Ovary (tissue), 9 donors: Measurements from ENCODE around the gene KRTAP12-3. TPM values are rescaled to one million over a fixed set of nuclear protein-coding genes. Genes with fewer than 3 reads are reported as not detected.
"Not testable (repeated sequence)": the region's sequence is repeated elsewhere in the genome, so short reads cannot be mapped to it uniquely, and the experiment has no call there.

Experiments used
- DNase-seq, 5 donors: peaks; one replicate each; pipeline ENCODE4 v3.0.0-alpha.2; 2019 to 2020
- H3K27ac ChIP-seq, 2 donors: fragments of 200-600 bp; one replicate each; pipeline versions ENCODE4 v1.5.1 to v1.8.0; 2019 to 2022
- H3K27me3 ChIP-seq: fragments of 200-600 bp; one replicate; pipeline ENCODE4 v1.8.0; 2022
- H3K36me3 ChIP-seq: fragments of 200-600 bp; sonication (generic); one replicate; pipeline ENCODE4 v1.5.1; 2019
- H3K4me1 ChIP-seq: one replicate; pipeline ENCODE4 v1.8.1; 2013; ENCODE audit warnings: mild to moderate bottlenecking, moderate library complexity; ENCODE audit not compliant: insufficient read depth
- H3K4me3 ChIP-seq: fragments of 200-600 bp; sonication (generic); one replicate; pipeline ENCODE4 v1.5.1; 2017
- H3K9me3 ChIP-seq, 2 donors: fragments of 200-600 bp in 1 of 2; sonication (generic) in 1 of 2; one replicate each; pipeline versions ENCODE4 v1.5.1 to v1.8.1; 2013 to 2019; ENCODE audit warnings: mild to moderate bottlenecking in 1 of 2, moderate library complexity in 1 of 2
- EP300 ChIP-seq: sonication (generic); formaldehyde crosslinking; IDR thresholded peaks from one replicate; pipeline ENCODE4 v1.6.1; 2017; ENCODE audit warnings: antibody characterized with exemption
- POLR2A ChIP-seq: fragments of 450-650 bp; IDR thresholded peaks from one replicate; pipeline ENCODE4 v1.6.1; 2017; ENCODE audit warnings: antibody characterized with exemption, mild to moderate bottlenecking, moderate library complexity
- WGBS, 3 donors: extraction: QIAGEN DNeasy Blood & Tissue Kit in 1 of 3; methylation state at CpG; one replicate each; pipeline versions ENCODE4 v1.1.5 to v1.1.7; 2013 to 2017; 5-methylcytosine and 5-hydroxymethylcytosine counted together
- intact Hi-C, 4 donors: fragments of 100-400 bp; cut with DNase I; formaldehyde crosslinking; loops; one replicate each; pipeline versions ENCODE4 v1.11.0 to v1.15.1; 2022 to 2023
- polyA plus RNA-seq, 2 donors: library from polyadenylated mRNA; stranded (reverse); fragments of 200-250 nt in 1 of 2; fragments of 350-450 nt in 1 of 2; fragmentation: Illumina TruSeq in 1 of 2; extraction: RNeasy Lipid Tissue Mini Kit (QIAGEN cat#74804) in 1 of 2; gene quantifications; one replicate each; pipeline ENCODE4 v1.2.3, GENCODE V29; 2013 to 2014
- total RNA-seq, 7 donors: library from RNA; depleted of rRNA in 2 of 7; stranded (reverse); fragments of >200 nt in 2 of 7; fragmentation: NEBNext Ultra II Directional in 3 of 7; extraction: Animal tissue kit (Norgen Biotek cat#: 25700) in 3 of 7; gene quantifications; one replicate each; pipeline versions ENCODE4 v1.1.0 to v1.2.4, GENCODE V29; 2016 to 2023
- TF ChIP-seq, protein P1 (sequence below), 3 donors: fragments of 450-650 bp in 2 of 3; fragments of 200-600 bp in 1 of 3; IDR thresholded peaks; one replicate each; pipeline versions ENCODE4 v1.5.1 to v1.8.0; 2016 to 2022; ENCODE audit warnings: antibody characterized with exemption in 3 of 3, mild to moderate bottlenecking in 1 of 3
- donor health status: DM: no; HTN: no; CAD: no; lungs with moderate emphysema.
- donor health status: DM: no; HTN: no; CAD: no.
- donor health status: Bipolar disorder and iron deficiency.
- donor health status: DM: yes; HTN: yes; CAD: no.
- donor health status: DM: no; HTN: no; CAD: no.
- donor health status: DM: yes; HTN: yes; CAD: no.

KRTAP12-3 gene
- total and polyA plus RNA-seq, 9 donors: not detected

DNA sequence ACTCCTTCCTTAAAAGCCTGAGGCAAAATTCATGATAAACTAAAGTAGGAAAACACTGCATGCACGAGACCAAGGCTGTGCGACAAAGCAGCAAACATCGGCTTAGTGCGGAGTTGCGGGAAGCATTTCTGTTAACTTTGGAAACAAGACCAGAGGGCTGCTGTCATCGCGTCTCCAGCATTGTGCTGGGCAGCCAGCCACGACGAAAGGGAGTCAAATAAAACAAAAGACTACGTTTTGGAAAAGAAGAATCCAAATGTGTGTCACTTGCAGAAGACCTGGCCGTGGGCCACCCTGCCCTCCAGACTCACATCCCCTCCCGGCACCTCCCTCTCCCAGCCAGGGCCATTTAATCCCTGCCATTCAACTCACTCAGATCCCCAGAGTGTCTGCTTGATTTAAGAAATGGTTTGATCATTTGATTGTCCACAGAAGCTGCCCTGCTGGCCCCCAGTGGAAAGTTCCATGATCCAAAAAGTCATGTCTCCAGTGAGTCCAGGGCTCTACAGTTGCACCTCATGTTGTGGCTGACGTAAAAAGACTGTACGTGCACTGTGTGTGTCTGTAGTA, 13.9 kb upstream of the KRTAP12-3 start:
- intact Hi-C loops: no loop called here
- H3K4me1 ChIP-seq: no peaks in the 10 kb centered on the region
- DNase-seq: no peak

DNA sequence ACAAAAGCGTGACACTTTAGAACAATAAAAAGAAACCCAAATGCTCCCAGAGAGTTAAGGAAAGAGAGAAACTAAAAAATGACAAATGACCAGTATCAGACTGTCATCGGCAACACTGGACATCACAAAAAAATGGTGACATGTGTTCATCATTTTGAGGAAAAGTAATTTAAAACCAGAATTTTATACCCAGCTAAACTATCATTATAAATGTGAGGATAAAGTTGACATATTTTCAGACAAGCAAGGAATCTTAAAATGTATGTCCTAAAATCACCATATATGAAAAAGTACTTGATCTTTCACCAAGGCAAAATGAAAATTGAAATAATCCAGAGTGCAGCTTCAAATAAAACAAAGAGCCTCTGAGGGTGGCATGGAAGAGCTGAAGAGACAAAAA, 12.9 kb upstream of the KRTAP12-3 start:
- Histone ChIP-seq H3K4me1 (no peaks in the 10 kb centered on the region), H3K36me3 (no peaks in the 10 kb centered on the region), H3K4me3 (no peak overlapping the region), H3K9me3 (no peaks in the 10 kb centered on the region), H3K27me3 (no peaks in the 10 kb centered on the region), H3K27ac (no peak overlapping the region)
- intact Hi-C loops: no loop called here
- no peak for DNase-seq
- no peak for TF ChIP-seq POLR2A
- TF ChIP-seq, protein P1, sequence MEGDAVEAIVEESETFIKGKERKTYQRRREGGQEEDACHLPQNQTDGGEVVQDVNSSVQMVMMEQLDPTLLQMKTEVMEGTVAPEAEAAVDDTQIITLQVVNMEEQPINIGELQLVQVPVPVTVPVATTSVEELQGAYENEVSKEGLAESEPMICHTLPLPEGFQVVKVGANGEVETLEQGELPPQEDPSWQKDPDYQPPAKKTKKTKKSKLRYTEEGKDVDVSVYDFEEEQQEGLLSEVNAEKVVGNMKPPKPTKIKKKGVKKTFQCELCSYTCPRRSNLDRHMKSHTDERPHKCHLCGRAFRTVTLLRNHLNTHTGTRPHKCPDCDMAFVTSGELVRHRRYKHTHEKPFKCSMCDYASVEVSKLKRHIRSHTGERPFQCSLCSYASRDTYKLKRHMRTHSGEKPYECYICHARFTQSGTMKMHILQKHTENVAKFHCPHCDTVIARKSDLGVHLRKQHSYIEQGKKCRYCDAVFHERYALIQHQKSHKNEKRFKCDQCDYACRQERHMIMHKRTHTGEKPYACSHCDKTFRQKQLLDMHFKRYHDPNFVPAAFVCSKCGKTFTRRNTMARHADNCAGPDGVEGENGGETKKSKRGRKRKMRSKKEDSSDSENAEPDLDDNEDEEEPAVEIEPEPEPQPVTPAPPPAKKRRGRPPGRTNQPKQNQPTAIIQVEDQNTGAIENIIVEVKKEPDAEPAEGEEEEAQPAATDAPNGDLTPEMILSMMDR (IDR thresholded peaks at IDR 0.05): no peak
- TF ChIP-seq EP300: no peak
- 48 to 93% (median 48%) methylated on average over 2 of the region's 2 CpGs for WGBS, 3 donors

More for the DNA sequence above, 13.9 kb upstream of the KRTAP12-3 start:
- no peaks in the 10 kb centered on the region for H3K36me3 ChIP-seq
- WGBS, 3 donors: 46 to 81% (median 69%) methylated on average over 14 of the region's 14 CpGs
- H3K9me3 ChIP-seq: no peaks in the 10 kb centered on the region
- no peak overlapping the region for H3K4me3 ChIP-seq
- H3K27ac ChIP-seq: no peak overlapping the region
- no peaks in the 10 kb centered on the region for H3K27me3 ChIP-seq
- TF ChIP-seq EP300 (no peak), POLR2A (no peak)
- TF ChIP-seq, protein P1 (IDR thresholded peaks at IDR 0.05): no peak

DNA sequence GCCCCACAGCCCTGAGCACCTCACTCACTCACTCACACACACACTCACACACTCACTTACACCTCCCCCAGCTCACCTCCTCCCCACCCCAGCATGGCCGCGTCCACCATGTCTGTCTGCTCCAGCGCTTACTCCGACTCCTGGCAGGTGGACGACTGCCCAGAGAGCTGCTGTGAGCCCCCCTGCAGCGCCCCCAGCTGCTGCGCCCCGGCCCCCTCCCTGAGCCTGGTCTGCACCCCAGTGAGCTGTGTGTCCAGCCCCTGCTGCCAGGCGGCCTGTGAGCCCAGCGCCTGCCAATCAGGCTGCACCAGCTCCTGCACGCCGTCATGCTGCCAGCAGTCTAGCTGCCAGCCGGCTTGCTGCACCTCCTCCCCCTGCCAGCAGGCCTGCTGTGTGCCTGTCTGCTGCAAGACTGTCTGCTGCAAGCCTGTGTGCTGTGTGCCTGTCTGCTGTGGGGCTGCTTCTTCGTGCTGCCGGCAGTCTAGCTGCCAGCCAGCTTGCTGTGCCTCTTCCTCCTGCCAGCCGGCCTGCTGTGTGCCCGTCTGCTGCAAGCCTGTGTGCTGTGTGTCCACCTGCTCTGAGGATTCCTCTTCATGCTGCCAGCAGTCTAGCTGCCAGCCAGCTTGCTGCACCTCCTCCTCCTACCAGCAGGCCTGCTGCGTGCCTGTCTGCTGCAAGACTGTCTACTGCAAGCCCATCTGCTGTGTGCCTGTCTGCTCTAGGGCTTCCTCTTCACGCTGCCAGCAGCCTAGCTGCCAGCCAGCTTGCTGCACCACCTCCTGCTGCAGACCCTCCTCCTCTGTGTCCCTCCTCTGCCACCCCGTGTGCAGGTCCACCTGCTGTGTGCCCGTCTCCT, 11.1 kb upstream of the KRTAP12-3 start, which contains the start of gene KRTAP10-11:
TSS of gene KRTAP10-11 (plus strand) at position 49 of the 856 bp plus-strand sequence. CDS start at position 94, 45 bp downstream.
- intact Hi-C loops, H3K27ac ChIP-seq, H3K4me1 ChIP-seq, DNase-seq, H3K4me3 ChIP-seq, H3K9me3 ChIP-seq, H3K27me3 ChIP-seq, H3K36me3 ChIP-seq: not testable (repeated sequence)
- WGBS, 3 donors: 70 to 80% (median 70%) methylated on average over 19 to 21 of the region's 21 CpGs

DNA sequence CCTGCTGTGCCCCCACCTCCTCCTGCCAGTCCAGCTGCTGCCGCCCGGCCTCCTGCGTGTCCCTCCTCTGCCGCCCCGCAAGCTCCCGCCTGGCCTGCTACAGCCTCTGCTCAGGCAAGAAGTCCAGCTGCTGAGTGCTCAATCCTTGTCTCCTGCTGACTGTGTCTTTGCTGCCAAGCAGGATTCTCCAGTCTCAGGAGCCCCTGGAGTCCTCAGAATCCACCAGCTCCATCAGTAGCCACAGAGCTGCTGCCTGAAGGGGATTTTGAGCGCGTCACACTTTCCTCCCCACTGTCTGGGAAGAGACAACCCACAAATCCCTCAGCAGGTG, 10.5 kb upstream of the KRTAP12-3 start:
- 37 to 53% (median 51%) methylated on average over 8 of the region's 8 CpGs for WGBS, 3 donors
- H3K27ac ChIP-seq: no peak overlapping the region
- TF ChIP-seq, protein P1 (IDR thresholded peaks at IDR 0.05): no peak
- no peak for TF ChIP-seq POLR2A
- TF ChIP-seq EP300: no peak
- intact Hi-C loops: no loop called here
- no peaks in the 10 kb centered on the region for H3K4me1 ChIP-seq
- no peak overlapping the region for H3K4me3 ChIP-seq
- no peaks in the 10 kb centered on the region for H3K9me3 ChIP-seq
- H3K27me3 ChIP-seq: no peaks in the 10 kb centered on the region
- DNase-seq: no peak
- no peaks in the 10 kb centered on the region for H3K36me3 ChIP-seq
